ENCODE data around the gene TTC28. TPM values are rescaled to one million over a fixed set of nuclear protein-coding genes. Genes with fewer than 3 reads are reported as not detected.
A peak's percentile ranks its signal among the peaks of the same experiment; 100 is the strongest.
"Not testable (repeated sequence)": the region's sequence is repeated elsewhere in the genome, so short reads cannot be mapped to it uniquely, and the experiment has no call there.

TTC28 gene
- total RNA-seq, 1 donor from 2014 or later = 5.5 TPM

GRCh38 chr22:28222976-28223745, 456.5 kb downstream of the TTC28 start:
- ATAC-seq = no peak

- ATAC-seq = no peak
Measured at GRCh38 chr22:28222571-28222970, 457.1 kb downstream of the TTC28 start.

- no peak for ATAC-seq
Measured at GRCh38 chr22:28222052-28222451, 457.6 kb downstream of the TTC28 start.

- no peak for ATAC-seq
Measured at GRCh38 chr22:28220626-28221363, 458.8 kb downstream of the TTC28 start.

GRCh38 chr22:28217277-28217676, 462.4 kb downstream of the TTC28 start:
- ATAC-seq = no peak

GRCh38 chr22:28214750-28215149, 464.9 kb downstream of the TTC28 start:
- not testable (repeated sequence) for ATAC-seq

- not testable (repeated sequence) for ATAC-seq
Measured at GRCh38 chr22:28209457-28209856, 470.2 kb downstream of the TTC28 start.

- ATAC-seq = no peak
Measured at GRCh38 chr22:28208787-28209186, 470.9 kb downstream of the TTC28 start.

GRCh38 chr22:28208036-28208435, 471.6 kb downstream of the TTC28 start:
- ATAC-seq = peak; percentile 38

GRCh38 chr22:28207281-28208030, 472.2 kb downstream of the TTC28 start:
- ATAC-seq = no peak

GRCh38 chr22:28205926-28206325, 473.7 kb downstream of the TTC28 start:
- ATAC-seq = no peak

- no peak for ATAC-seq
Measured at GRCh38 chr22:28204382-28204781, 475.3 kb downstream of the TTC28 start.

- no peak for ATAC-seq
Measured at GRCh38 chr22:28203286-28203685, 476.4 kb downstream of the TTC28 start.

GRCh38 chr22:28198692-28199091, 480.9 kb downstream of the TTC28 start:
- peak; percentile 66 for ATAC-seq

GRCh38 chr22:28191571-28191970, 488.1 kb downstream of the TTC28 start:
- ATAC-seq = not testable (repeated sequence)

GRCh38 chr22:28188178-28188879, 491.3 kb downstream of the TTC28 start:
- no peak for ATAC-seq

GRCh38 chr22:28187612-28188011, 492.0 kb downstream of the TTC28 start:
- no peak for ATAC-seq

GRCh38 chr22:28186641-28187040, 493.0 kb downstream of the TTC28 start:
- no peak for ATAC-seq

- ATAC-seq = no peak
Measured at GRCh38 chr22:28185130-28185529, 494.5 kb downstream of the TTC28 start.

GRCh38 chr22:28183078-28183860, 496.4 kb downstream of the TTC28 start:
- no peak for ATAC-seq

GRCh38 chr22:28180804-28181731, 498.6 kb downstream of the TTC28 start:
- ATAC-seq = no peak
